Ovary (tissue), 9 donors: ENCODE data around the gene USH2A. TPM values are rescaled to one million over a fixed set of nuclear protein-coding genes. Genes with fewer than 3 reads are reported as not detected.

Source experiments
- DNase-seq, 5 donors: peaks; one replicate each; pipeline ENCODE4 v3.0.0-alpha.2; 2019 to 2020
- H3K27ac ChIP-seq, 2 donors: fragments of 200-600 bp; one replicate each; pipeline versions ENCODE4 v1.5.1 to v1.8.0; 2019 to 2022
- H3K27me3 ChIP-seq: fragments of 200-600 bp; one replicate; pipeline ENCODE4 v1.8.0; 2022
- H3K36me3 ChIP-seq: fragments of 200-600 bp; sonication (generic); one replicate; pipeline ENCODE4 v1.5.1; 2019
- H3K4me1 ChIP-seq: one replicate; pipeline ENCODE4 v1.8.1; 2013; ENCODE audit warnings: mild to moderate bottlenecking, moderate library complexity; ENCODE audit not compliant: insufficient read depth
- H3K4me3 ChIP-seq: fragments of 200-600 bp; sonication (generic); one replicate; pipeline ENCODE4 v1.5.1; 2017
- H3K9me3 ChIP-seq, 2 donors: fragments of 200-600 bp in 1 of 2; sonication (generic) in 1 of 2; one replicate each; pipeline versions ENCODE4 v1.5.1 to v1.8.1; 2013 to 2019; ENCODE audit warnings: mild to moderate bottlenecking in 1 of 2, moderate library complexity in 1 of 2
- CTCF ChIP-seq, 3 donors: fragments of 450-650 bp in 2 of 3; fragments of 200-600 bp in 1 of 3; IDR thresholded peaks; one replicate each; pipeline versions ENCODE4 v1.5.1 to v1.8.0; 2016 to 2022; ENCODE audit warnings: antibody characterized with exemption in 3 of 3, mild to moderate bottlenecking in 1 of 3
- EP300 ChIP-seq: sonication (generic); formaldehyde crosslinking; IDR thresholded peaks from one replicate; pipeline ENCODE4 v1.6.1; 2017; ENCODE audit warnings: antibody characterized with exemption
- POLR2A ChIP-seq: fragments of 450-650 bp; IDR thresholded peaks from one replicate; pipeline ENCODE4 v1.6.1; 2017; ENCODE audit warnings: antibody characterized with exemption, mild to moderate bottlenecking, moderate library complexity
- WGBS, 3 donors: extraction: QIAGEN DNeasy Blood & Tissue Kit in 1 of 3; methylation state at CpG; one replicate each; pipeline versions ENCODE4 v1.1.5 to v1.1.7; 2013 to 2017; 5-methylcytosine and 5-hydroxymethylcytosine counted together
- intact Hi-C, 4 donors: fragments of 100-400 bp; cut with DNase I; formaldehyde crosslinking; loops; one replicate each; pipeline versions ENCODE4 v1.11.0 to v1.15.1; 2022 to 2023
- polyA plus RNA-seq, 2 donors: library from polyadenylated mRNA; stranded (reverse); fragments of 200-250 nt in 1 of 2; fragments of 350-450 nt in 1 of 2; fragmentation: Illumina TruSeq in 1 of 2; extraction: RNeasy Lipid Tissue Mini Kit (QIAGEN cat#74804) in 1 of 2; gene quantifications; one replicate each; pipeline ENCODE4 v1.2.3, GENCODE V29; 2013 to 2014
- total RNA-seq, 7 donors: library from RNA; depleted of rRNA in 2 of 7; stranded (reverse); fragments of >200 nt in 2 of 7; fragmentation: NEBNext Ultra II Directional in 3 of 7; extraction: Animal tissue kit (Norgen Biotek cat#: 25700) in 3 of 7; gene quantifications; one replicate each; pipeline versions ENCODE4 v1.1.0 to v1.2.4, GENCODE V29; 2016 to 2023
- donor health status: DM: no; HTN: no; CAD: no; lungs with moderate emphysema.
- donor health status: DM: no; HTN: no; CAD: no.
- donor health status: Bipolar disorder and iron deficiency.
- donor health status: DM: yes; HTN: yes; CAD: no.
- donor health status: DM: no; HTN: no; CAD: no.
- donor health status: DM: yes; HTN: yes; CAD: no.

The USH2A gene
- total and polyA plus RNA-seq, 9 donors, result 0.01 to 0.11 TPM; not detected in 7

GRCh38 chr1:215601276-215601675, 822.0 kb downstream of the USH2A start:
- 85 to 91% (median 86%) methylated on average over 2 of the region's 2 CpGs for WGBS, 3 donors
- Histone ChIP-seq H3K4me3 (no peak overlapping the region), H3K27ac (no peak overlapping the region), H3K9me3 (no peaks in the 10 kb centered on the region), H3K36me3 (no peaks in the 10 kb centered on the region), H3K4me1 (no peaks in the 10 kb centered on the region), H3K27me3 (no peaks in the 10 kb centered on the region)
- intact Hi-C loops, result no loop called here
- DNase-seq, result no peak
- TF ChIP-seq POLR2A, result no peak
- no peak for TF ChIP-seq CTCF (IDR thresholded peaks at IDR 0.05)
- TF ChIP-seq EP300, result no peak

GRCh38 chr1:215600867-215601266, 822.4 kb downstream of the USH2A start:
- Histone ChIP-seq H3K27me3 (no peaks in the 10 kb centered on the region), H3K36me3 (no peaks in the 10 kb centered on the region), H3K4me3 (no peak overlapping the region), H3K9me3 (no peaks in the 10 kb centered on the region), H3K4me1 (no peaks in the 10 kb centered on the region), H3K27ac (no peak overlapping the region)
- intact Hi-C loops, result no loop called here
- 93 to 95% (median 94%) methylated on average over 10 of the region's 10 CpGs for WGBS, 3 donors
- DNase-seq, result no peak
- no peak for TF ChIP-seq EP300

- intact Hi-C loops, result no loop called here
Measured at GRCh38 chr1:215600258-215600792, 822.9 kb downstream of the USH2A start.

GRCh38 chr1:215599418-215600074, 823.7 kb downstream of the USH2A start:
- no peaks in the 10 kb centered on the region for H3K27me3 ChIP-seq
- no peaks in the 10 kb centered on the region for H3K36me3 ChIP-seq
- H3K27ac ChIP-seq, result no peak overlapping the region
- H3K4me1 ChIP-seq, result no peaks in the 10 kb centered on the region
- H3K4me3 ChIP-seq, result no peak overlapping the region
- WGBS, 3 donors, result 51 to 66% (median 61%) methylated on average over 3 of the region's 3 CpGs
- TF ChIP-seq EP300, result no peak
- TF ChIP-seq CTCF (IDR thresholded peaks at IDR 0.05), result no peak
- no peak for TF ChIP-seq POLR2A
- DNase-seq, result no peak
- intact Hi-C loops, result no loop called here
- no peaks in the 10 kb centered on the region for H3K9me3 ChIP-seq

More at GRCh38 chr1:215600258-215600792, 822.9 kb downstream of the USH2A start:
- no peak overlapping the region for H3K27ac ChIP-seq
- no peak overlapping the region for H3K4me3 ChIP-seq
- DNase-seq, result no peak
- TF ChIP-seq EP300, result no peak
- TF ChIP-seq CTCF (IDR thresholded peaks at IDR 0.05), result no peak
- no peak for TF ChIP-seq POLR2A
- H3K36me3 ChIP-seq, result no peaks in the 10 kb centered on the region
- no peaks in the 10 kb centered on the region for H3K4me1 ChIP-seq
- H3K9me3 ChIP-seq, result no peaks in the 10 kb centered on the region
- no peaks in the 10 kb centered on the region for H3K27me3 ChIP-seq

GRCh38 chr1:215597961-215598360, 825.3 kb downstream of the USH2A start:
- no peaks in the 10 kb centered on the region for H3K9me3 ChIP-seq
- no peak for DNase-seq
- intact Hi-C loops, result no loop called here
- no peak overlapping the region for H3K4me3 ChIP-seq
- no peaks in the 10 kb centered on the region for H3K36me3 ChIP-seq
- no peak overlapping the region for H3K27ac ChIP-seq
- no peak for TF ChIP-seq POLR2A
- TF ChIP-seq CTCF (IDR thresholded peaks at IDR 0.05), result no peak
- TF ChIP-seq EP300, result no peak
- no peaks in the 10 kb centered on the region for H3K27me3 ChIP-seq
- peaks cover 6% of the 10 kb centered on the region for H3K4me1 ChIP-seq
